GM19467 (cell line): ENCODE measurements around the gene CCDC186.
"Not testable (repeated sequence)": the region's sequence is repeated elsewhere in the genome, so short reads cannot be mapped to it uniquely, and the experiment has no call there.

Experiments used
- ATAC-seq: cut with Tn5 transposase; IDR thresholded peaks from one replicate; pipeline ENCODE4 v1.9.1; 2021; ENCODE audit warnings: mild to moderate bottlenecking, moderate library complexity; ENCODE audit not compliant: unreplicated experiment

CCDC186 gene

GRCh38 chr10:114174695-114175188 is 739 bp upstream of the CCDC186 start:
- ATAC-seq = no peak

GRCh38 chr10:114173603-114173920 is 441 bp downstream of the CCDC186 start:
- no peak for ATAC-seq

- ATAC-seq = no peak
Measured at GRCh38 chr10:114172776-114173602, 1.0 kb downstream of the CCDC186 start.

- no peak for ATAC-seq
Measured at GRCh38 chr10:114172216-114172615, 1.8 kb downstream of the CCDC186 start.

- ATAC-seq = no peak
Measured at GRCh38 chr10:114168450-114169009, 5.5 kb downstream of the CCDC186 start.

- ATAC-seq = no peak
Measured at GRCh38 chr10:114167985-114168384, 6.0 kb downstream of the CCDC186 start.

GRCh38 chr10:114166494-114166893 is 7.5 kb downstream of the CCDC186 start:
- ATAC-seq = no peak

- ATAC-seq = no peak
Measured at GRCh38 chr10:114166043-114166442, 8.0 kb downstream of the CCDC186 start.

- no peak for ATAC-seq
Measured at GRCh38 chr10:114163062-114163461, 10.9 kb downstream of the CCDC186 start.

- no peak for ATAC-seq
Measured at GRCh38 chr10:114157912-114158311, 16.1 kb downstream of the CCDC186 start.

- ATAC-seq = no peak
Measured at GRCh38 chr10:114151892-114152291, 22.1 kb downstream of the CCDC186 start.

GRCh38 chr10:114151486-114151885 is 22.5 kb downstream of the CCDC186 start:
- no peak for ATAC-seq

- not testable (repeated sequence) for ATAC-seq
Measured at GRCh38 chr10:114149476-114149875, 24.5 kb downstream of the CCDC186 start.

- no peak for ATAC-seq
Measured at GRCh38 chr10:114143160-114143559, 30.8 kb downstream of the CCDC186 start.

GRCh38 chr10:114142018-114142417 is 32.0 kb downstream of the CCDC186 start:
- no peak for ATAC-seq

- ATAC-seq = not testable (repeated sequence)
Measured at GRCh38 chr10:114140827-114141226, 33.2 kb downstream of the CCDC186 start.

GRCh38 chr10:114140036-114140435 is 34.0 kb downstream of the CCDC186 start:
- ATAC-seq = no peak

GRCh38 chr10:114138581-114138980 is 35.4 kb downstream of the CCDC186 start:
- no peak for ATAC-seq

GRCh38 chr10:114135476-114135875 is 38.5 kb downstream of the CCDC186 start:
- ATAC-seq = no peak

- ATAC-seq = peak; percentile 64
Measured at GRCh38 chr10:114131094-114131493, 42.9 kb downstream of the CCDC186 start.

GRCh38 chr10:114121031-114121430 is 53.0 kb downstream of the CCDC186 start:
- ATAC-seq = no peak

- no peak for ATAC-seq
Measured at GRCh38 chr10:114118514-114118913, 55.5 kb downstream of the CCDC186 start.
